MM.1S (cell line): ENCODE results near the gene HNRNPA3.

ENCODE experiments used
- DNase-seq: peaks from one replicate; pipeline ENCODE4 v3.0.0-alpha.2; 2015
- H2AFZ ChIP-seq: fragments of 300-600 bp; sonication (generic); 2 replicates; pipeline ENCODE4 v1.6.0; 2016; ENCODE audit warnings: antibody characterized with exemption, low read length
- H3F3A ChIP-seq: fragments of 300-600 bp; sonication (generic); 2 replicates; pipeline ENCODE4 v1.6.1; 2016; ENCODE audit warnings: mild to moderate bottlenecking, antibody characterized with exemption, low read length, moderate library complexity, mixed read lengths; ENCODE audit not compliant: insufficient read depth
- H3K27ac ChIP-seq: fragments of 300-600 bp; sonication (generic); 2 replicates; pipeline ENCODE4 v1.5.1; 2016; ENCODE audit warnings: mild to moderate bottlenecking, low read length
- H3K27me3 ChIP-seq: fragments of 300-600 bp; sonication (generic); replicated peaks from 2 replicates; pipeline ENCODE4 v1.6.0; 2016; ENCODE audit warnings: low read length; ENCODE audit not compliant: insufficient read depth
- H3K36me3 ChIP-seq: fragments of 300-600 bp; sonication (generic); replicated peaks from 2 replicates; pipeline ENCODE4 v1.6.1; 2016; ENCODE audit warnings: mild to moderate bottlenecking, low read length, mixed read lengths; ENCODE audit not compliant: insufficient read depth
- H3K4me1 ChIP-seq: fragments of 300-600 bp; sonication (generic); 2 replicates; pipeline ENCODE4 v1.6.1; 2016; ENCODE audit warnings: low read length, mixed read lengths
- H3K4me2 ChIP-seq: fragments of 300-600 bp; sonication (generic); 2 replicates; pipeline ENCODE4 v1.6.0; 2016; ENCODE audit warnings: low read depth, low read length
- H3K4me3 ChIP-seq: fragments of 300-600 bp; sonication (generic); 2 replicates; pipeline ENCODE4 v1.5.1; 2016; ENCODE audit warnings: low read length, mixed read lengths
- H3K79me2 ChIP-seq: fragments of 300-600 bp; sonication (generic); 2 replicates; pipeline ENCODE4 v1.6.1; 2016; ENCODE audit warnings: mixed run types, low read length, mixed read lengths
- H3K9ac ChIP-seq: fragments of 300-600 bp; sonication (generic); 2 replicates; pipeline ENCODE4 v1.6.1; 2016; ENCODE audit warnings: low read length, mixed read lengths
- H3K9me2 ChIP-seq: fragments of 300-600 bp; sonication (generic); replicated peaks from 2 replicates; pipeline ENCODE4 v1.6.1; 2016; ENCODE audit warnings: mild to moderate bottlenecking, low read length, mixed read lengths; ENCODE audit not compliant: insufficient read depth
- H3K9me3 ChIP-seq: fragments of 300-600 bp; sonication (generic); replicated peaks from 2 replicates; pipeline ENCODE4 v1.6.1; 2016; ENCODE audit warnings: mild to moderate bottlenecking, low read length, mixed read lengths; ENCODE audit not compliant: insufficient read depth
- H4K20me1 ChIP-seq: fragments of 300-600 bp; sonication (generic); 2 replicates; pipeline ENCODE4 v1.6.1; 2016; ENCODE audit warnings: mild to moderate bottlenecking, low read length, moderate library complexity, mixed read lengths; ENCODE audit not compliant: insufficient read depth
- CTCF ChIP-seq: fragments of 300-600 bp; sonication (generic); IDR thresholded peaks from 2 replicates; pipeline ENCODE4 v1.5.1; 2016; ENCODE audit warnings: antibody characterized with exemption, low read length, mixed read lengths
- EZH2 ChIP-seq: fragments of 300-600 bp; sonication (generic); optimal IDR thresholded peaks from 2 replicates; pipeline ENCODE3; 2017; ENCODE audit warnings: low read depth, mild to moderate bottlenecking, antibody characterized with exemption, low read length, mixed read lengths
- EZH2phosphoT487 ChIP-seq: fragments of 300-600 bp; sonication (generic); IDR thresholded peaks from 2 replicates; pipeline ENCODE4 v1.6.1; 2018; ENCODE audit warnings: antibody characterized with exemption, low read length

Gene HNRNPA3

GRCh38 chr2:177271981-177272666 is 59.5 kb downstream of the HNRNPA3 start:
- TF ChIP-seq EZH2 = no peak
- TF ChIP-seq EZH2phosphoT487 = no peak
- TF ChIP-seq CTCF = no peak
- Histone ChIP-seq H3K27me3 (no peaks in the 10 kb centered on the region), H3K9me3 (no peaks in the 10 kb centered on the region), H3F3A (no peaks in the 10 kb centered on the region), H3K27ac (no peak overlapping the region), H3K79me2 (no peaks in the 10 kb centered on the region), H3K36me3 (no peaks in the 10 kb centered on the region), H2AFZ (no peak overlapping the region), H3K9me2 (no peaks in the 10 kb centered on the region), H4K20me1 (no peaks in the 10 kb centered on the region), H3K9ac (no peak overlapping the region), H3K4me1 (peaks cover 11% of the 10 kb centered on the region), H3K4me3 (no peak overlapping the region), H3K4me2 (no peak overlapping the region)
- peak; percentile 26 for DNase-seq

GRCh38 chr2:177272765-177273164 is 60.2 kb downstream of the HNRNPA3 start:
- H3F3A ChIP-seq = no peaks in the 10 kb centered on the region
- no peaks in the 10 kb centered on the region for H3K9me2 ChIP-seq
- no peaks in the 10 kb centered on the region for H3K79me2 ChIP-seq
- 0 out of 2 replicates have a peak overlapping the region, but pooled peaks have one; percentile 11 for H3K4me2 ChIP-seq
- no peaks in the 10 kb centered on the region for H3K27me3 ChIP-seq
- H3K4me3 ChIP-seq = no peak overlapping the region
- H3K9me3 ChIP-seq = no peaks in the 10 kb centered on the region
- no peak overlapping the region for H3K9ac ChIP-seq
- no peak overlapping the region for H2AFZ ChIP-seq
- no peaks in the 10 kb centered on the region for H3K36me3 ChIP-seq
- peaks cover 11% of the 10 kb centered on the region for H3K4me1 ChIP-seq
- H3K27ac ChIP-seq = no peak overlapping the region
- H4K20me1 ChIP-seq = no peaks in the 10 kb centered on the region
- TF ChIP-seq EZH2 = no peak
- TF ChIP-seq EZH2phosphoT487 = no peak
- TF ChIP-seq CTCF = no peak
- peak; percentile 25 for DNase-seq

DNA sequence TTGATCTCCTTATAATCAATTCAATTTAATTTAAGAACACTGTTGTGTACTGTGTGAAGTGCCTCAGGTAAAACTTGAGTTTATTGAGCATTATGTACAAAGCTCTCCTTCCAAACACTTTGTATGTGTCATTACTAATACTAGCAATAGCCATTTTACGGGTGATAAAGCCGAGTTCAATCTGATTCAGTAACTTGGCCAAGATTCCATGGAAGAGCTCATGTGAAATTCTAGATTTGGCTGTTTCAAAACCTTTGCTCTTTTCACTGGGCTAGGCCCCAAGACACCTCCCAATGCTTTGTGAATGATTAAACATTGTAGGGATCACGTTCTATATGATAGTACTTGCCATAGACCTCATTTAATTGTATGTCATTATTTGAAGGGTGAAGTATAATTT is 60.8 kb downstream of the HNRNPA3 start:
- H2AFZ ChIP-seq = no peak overlapping the region
- DNase-seq = no peak
- no peaks in the 10 kb centered on the region for H3K36me3 ChIP-seq
- no peak overlapping the region for H3K4me3 ChIP-seq
- H3K9ac ChIP-seq = no peak overlapping the region
- H3K79me2 ChIP-seq = no peaks in the 10 kb centered on the region
- H3F3A ChIP-seq = no peaks in the 10 kb centered on the region
- H3K27ac ChIP-seq = no peak overlapping the region
- no peak overlapping the region for H3K4me2 ChIP-seq
- no peaks in the 10 kb centered on the region for H3K9me2 ChIP-seq
- H3K4me1 ChIP-seq = peaks cover 11% of the 10 kb centered on the region
- TF ChIP-seq CTCF = no peak
- no peak for TF ChIP-seq EZH2phosphoT487
- no peak for TF ChIP-seq EZH2
- H3K27me3 ChIP-seq = no peaks in the 10 kb centered on the region
- no peaks in the 10 kb centered on the region for H4K20me1 ChIP-seq
- H3K9me3 ChIP-seq = no peaks in the 10 kb centered on the region
